Posterior vena cava (tissue), 2 donors: ENCODE measurements around the gene ARHGEF4. TPM values are rescaled to one million over a fixed set of nuclear protein-coding genes. Genes with fewer than 3 reads are reported as not detected.

Experiments
- DNase-seq: peaks from one replicate; pipeline ENCODE4 v3.0.0-alpha.2; 2020; ENCODE audit warnings: low spot score
- intact Hi-C, 2 donors: fragments of 100-400 bp; cut with DNase I; formaldehyde crosslinking; loops; one replicate each; pipeline versions ENCODE4 v1.14.1 to v1.14.2; 2022 to 2023
- long read RNA-seq, 2 donors: library from polyadenylated mRNA; unstranded; transcript quantifications; one replicate each; pipeline ENCODE4 v2.0.0, GENCODE V29; 2020 to 2021
- total RNA-seq, 2 donors: library from RNA; stranded (reverse); fragmentation: NEBNext Ultra II Directional; extraction: Animal tissue kit (Norgen Biotek cat#: 25700); gene quantifications; one replicate each; pipeline ENCODE4 v1.2.1, GENCODE V29; 2021
- donor health status: DM: yes; HTN: yes; CAD: no.
- donor health status: DM: yes; HTN: yes; CAD: no.

ARHGEF4 gene, protein sequence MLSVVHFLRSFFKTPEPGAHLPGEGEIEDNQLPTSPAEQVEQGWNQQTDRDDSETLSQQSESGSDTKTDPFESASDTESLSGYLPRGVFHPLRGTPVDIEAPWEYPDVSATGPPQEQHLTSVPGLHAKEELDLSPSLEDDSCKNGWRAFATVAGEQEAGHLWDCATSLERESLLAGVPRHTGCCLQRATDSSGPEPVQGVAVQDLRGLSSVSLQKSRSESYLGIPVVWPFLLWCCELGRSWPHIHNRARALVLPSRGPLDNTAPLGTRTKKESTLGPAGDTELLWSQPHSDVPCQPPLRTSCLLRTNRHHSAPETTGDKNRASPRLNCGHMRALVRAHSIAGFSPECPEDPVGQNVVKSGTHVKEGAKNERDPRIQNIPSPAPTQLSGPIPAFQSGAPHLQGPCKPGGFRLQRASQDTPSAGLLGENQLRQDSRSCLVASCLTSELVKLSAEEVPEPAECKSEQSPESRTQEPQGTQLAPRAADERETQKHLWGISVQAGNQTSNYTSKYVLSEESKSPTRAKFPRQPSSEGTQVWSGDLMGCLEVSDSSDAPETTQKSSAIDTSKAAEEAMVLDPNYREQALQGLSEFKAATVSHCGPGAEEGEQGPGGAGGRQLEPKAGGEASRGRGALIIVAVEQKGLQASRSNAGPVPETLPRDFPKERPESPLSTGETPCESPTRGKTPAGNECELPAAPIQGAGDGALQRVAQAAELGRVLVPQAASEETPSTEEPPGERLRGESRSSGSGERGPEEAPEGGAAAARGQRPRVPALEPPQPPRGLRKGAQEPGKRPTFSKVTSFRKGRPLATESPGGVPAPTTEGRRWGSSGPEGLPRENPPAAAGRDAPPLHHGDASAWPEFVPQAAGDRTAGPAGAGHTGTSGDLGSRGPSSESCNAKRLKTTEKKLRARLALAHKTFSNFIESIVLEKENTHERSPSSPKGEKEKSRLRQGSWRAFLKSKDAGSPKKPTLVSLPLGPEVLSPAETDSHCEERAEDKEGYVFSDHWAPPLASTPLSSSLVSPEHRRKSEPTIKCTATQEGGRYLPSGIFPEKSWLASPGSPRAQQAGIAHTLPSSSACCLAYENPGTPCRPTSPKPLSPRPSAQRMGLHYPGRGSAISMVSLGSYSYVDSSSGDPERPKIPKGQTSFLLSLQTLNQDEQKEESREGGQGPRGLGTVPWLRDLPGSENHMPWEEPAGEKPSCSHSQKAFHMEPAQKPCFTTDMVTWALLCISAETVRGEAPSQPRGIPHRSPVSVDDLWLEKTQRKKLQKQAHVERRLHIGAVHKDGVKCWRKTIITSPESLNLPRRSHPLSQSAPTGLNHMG (N-terminal part only)
- total RNA-seq: 10 to 100 TPM in 1 of 2 donors, 1 to 10 TPM in 1; 8.8 to 14.7 TPM
- long read RNA-seq, donor 1, partial matches to known transcripts: 0 of 10 reads
- long read RNA-seq, donor 1, other reads (novel, unspliced or antisense): 10 of 10 reads
- long read RNA-seq, donor 2, partial matches to known transcripts: 3 of 4 reads
- long read RNA-seq, donor 2, other reads (novel, unspliced or antisense): 1 of 4 reads

DNA sequence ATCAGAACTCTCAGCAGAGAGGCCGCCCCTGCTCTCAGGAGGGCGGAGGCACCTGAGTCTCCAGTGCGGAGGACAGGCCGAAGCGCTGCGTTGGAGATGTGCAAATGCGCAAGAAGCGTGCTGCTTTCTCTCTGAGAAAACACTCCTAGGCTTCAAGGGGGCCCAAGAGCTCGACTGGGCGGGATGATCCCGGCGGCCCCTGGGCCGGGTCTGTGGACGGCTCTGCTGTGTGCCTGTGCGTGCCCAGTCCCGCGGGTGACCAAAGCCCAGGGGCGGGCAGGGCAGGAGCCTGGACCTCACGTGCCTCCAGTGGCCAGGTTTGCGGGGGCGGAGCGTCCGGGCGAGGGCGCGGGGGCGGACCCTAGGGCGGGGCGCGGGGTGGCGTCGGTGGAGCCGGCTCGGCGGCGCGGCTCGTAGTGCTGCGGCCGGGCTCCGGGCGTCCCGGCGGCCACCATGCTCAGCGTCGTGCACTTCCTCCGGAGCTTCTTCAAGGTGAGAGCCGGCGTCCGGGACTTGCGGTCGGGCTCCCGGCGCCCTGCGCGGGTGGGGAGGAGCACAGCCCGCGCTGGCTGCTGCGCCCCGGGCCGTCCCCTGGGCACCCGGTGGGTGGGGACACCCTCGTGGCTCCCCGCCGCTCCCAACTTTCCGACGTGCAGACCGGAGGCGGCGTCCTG, at the start of gene ARHGEF4:
Gene ARHGEF4, plus strand, starts transcription at position 414 of the 674 bp plus-strand sequence. Its CDS starts 40 bp downstream, at position 454.
- intact Hi-C loops: no loop called here
- DNase-seq: no peak

DNA sequence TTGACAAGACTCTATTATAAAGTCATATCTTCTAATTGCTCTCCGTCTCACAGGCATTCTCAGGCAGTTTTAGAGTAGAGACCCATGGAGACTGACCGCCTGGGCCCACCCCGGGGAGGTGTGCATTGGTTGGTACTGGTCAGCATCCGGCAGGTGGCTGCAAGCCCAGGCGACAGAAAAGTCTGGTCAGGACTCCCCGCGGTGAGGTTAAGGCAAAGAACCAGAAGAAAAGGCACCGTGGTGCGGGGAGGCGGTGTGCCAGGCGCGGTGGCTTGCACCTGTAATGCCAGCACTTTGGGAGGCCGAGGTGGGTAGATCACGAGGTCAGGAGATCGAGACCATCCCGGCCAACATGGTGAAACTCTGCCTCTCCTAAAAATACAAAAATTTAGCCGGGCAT, 48.9 kb upstream of the ARHGEF4 start:
- DNase-seq: no peak
- intact Hi-C loops: no loop called here

DNA sequence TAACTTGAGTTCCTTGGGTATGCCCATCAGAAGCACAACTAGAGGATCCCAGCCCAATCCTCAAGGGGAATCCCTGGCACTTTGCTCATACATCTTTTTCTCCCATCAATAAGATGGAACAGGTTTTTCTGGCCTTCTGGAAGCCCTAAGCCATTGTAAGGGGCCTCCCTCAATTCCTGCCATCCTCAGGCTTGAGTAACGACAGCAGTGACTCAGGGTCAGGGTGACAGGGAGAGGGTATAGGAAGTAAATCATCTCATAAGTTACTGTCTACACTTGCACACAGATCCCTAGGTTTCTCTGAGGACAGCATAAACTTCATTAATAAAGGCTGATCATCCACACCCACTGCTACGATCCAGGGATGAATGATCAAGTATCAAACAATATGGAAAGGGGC, 46.4 kb upstream of the ARHGEF4 start:
- no peak for DNase-seq
- intact Hi-C loops: no loop called here

DNA sequence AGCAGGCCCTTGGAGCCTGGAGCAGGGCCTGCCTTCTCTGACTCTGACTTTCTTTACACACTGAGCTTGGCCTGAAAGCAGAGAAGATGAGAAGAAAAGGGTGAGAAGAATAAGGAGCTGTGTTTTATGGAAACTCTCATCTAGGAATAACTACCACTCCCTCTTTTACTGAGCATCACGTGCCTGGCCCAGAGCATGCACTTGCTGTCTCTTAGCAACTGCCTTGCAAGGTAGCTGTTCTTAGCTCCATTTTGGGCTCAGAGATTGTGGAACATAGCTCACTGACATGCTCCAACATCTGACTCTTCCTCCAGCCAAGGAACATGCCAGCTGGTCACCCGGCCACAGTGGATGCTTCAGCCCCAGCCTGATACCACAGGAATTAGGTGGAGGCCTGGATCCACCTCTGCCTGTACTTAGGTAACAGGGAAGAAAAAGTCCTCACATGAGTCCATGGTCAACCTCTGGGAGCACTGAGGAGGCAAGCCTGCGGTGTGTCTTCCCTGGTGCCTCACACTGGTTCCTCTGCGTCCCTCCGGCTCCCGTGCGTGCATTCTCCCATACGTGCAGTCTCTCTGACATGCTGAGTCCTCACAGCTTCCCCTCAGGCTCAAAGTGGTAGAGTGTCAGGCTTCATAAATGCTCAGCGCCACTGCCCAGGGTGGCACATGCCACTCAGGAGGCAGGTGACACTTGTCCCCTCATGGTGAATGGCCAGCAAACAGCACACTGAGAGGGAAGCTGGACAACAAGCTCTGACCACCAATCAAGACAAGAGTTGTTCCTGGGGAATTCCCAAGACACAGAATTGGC, 45.7 kb upstream of the ARHGEF4 start:
- intact Hi-C loops: no loop called here
- peak; percentile 74 for DNase-seq

DNA sequence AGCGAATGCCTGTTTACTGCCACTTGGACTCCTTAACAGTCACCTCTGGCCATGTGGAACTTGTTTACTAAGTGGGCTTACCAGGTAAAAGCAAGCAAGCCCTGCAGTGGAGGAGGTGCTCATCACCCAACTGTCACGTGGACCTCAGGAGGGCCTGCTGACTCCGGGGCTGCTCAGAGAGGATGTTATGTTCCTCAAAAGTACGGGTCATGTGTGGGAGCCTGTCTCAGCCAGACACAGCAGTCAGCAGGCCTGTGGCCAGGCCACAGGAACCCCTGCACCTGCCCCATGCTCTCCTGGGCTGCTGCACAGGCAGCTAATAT, 45.1 kb upstream of the ARHGEF4 start:
- no peak for DNase-seq
- intact Hi-C loops: no loop called here

DNA sequence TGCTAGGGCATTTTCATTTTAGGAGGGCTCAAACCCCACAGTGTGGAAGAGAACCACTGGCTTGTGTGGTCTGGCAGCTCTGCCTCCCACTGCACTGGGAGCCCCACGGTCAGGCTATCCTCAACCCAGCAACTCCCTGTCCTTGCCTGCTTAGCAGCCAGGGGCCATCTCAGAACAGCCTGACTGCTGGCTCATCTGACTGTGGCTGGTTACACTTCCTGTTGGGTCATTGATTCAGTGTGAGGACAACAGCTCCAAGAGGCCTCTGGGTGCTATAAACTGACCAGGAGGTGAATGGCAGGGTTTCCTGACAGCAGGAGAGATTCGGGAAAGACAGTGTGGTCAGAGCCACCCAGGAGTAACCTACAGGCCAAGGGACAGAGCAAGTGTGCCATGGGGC, 41.3 kb upstream of the ARHGEF4 start:
- DNase-seq: no peak
- intact Hi-C loops: loop anchor here in 1 of 2 donors (5.0 kb wide), 1 partner anchor 77 kb away; no protein-coding TSS in a partner anchor

DNA sequence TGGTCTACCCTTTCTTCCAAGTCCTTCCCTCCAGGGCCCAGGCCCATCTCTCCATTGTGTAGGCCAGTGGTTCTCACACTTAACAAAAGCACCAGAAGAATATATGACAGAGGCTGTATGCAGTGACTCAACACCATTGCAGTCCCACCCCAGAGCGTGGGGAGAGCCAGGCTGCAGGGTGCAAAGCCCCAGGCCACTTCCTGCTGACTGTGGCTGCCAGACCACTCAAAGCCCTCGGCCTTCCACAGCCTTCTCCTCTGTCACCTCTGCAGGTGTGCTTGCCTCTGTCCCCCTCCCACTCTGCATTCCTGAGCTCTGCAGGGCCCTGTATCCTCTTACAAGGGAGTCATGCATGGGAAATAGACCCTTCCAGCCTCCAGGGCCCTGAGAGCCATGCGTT, 40.4 kb upstream of the ARHGEF4 start:
- intact Hi-C loops: loop anchor here in 1 of 2 donors (5.0 kb wide), 1 partner anchor 76 kb away; no protein-coding TSS in a partner anchor
- DNase-seq: no peak

DNA sequence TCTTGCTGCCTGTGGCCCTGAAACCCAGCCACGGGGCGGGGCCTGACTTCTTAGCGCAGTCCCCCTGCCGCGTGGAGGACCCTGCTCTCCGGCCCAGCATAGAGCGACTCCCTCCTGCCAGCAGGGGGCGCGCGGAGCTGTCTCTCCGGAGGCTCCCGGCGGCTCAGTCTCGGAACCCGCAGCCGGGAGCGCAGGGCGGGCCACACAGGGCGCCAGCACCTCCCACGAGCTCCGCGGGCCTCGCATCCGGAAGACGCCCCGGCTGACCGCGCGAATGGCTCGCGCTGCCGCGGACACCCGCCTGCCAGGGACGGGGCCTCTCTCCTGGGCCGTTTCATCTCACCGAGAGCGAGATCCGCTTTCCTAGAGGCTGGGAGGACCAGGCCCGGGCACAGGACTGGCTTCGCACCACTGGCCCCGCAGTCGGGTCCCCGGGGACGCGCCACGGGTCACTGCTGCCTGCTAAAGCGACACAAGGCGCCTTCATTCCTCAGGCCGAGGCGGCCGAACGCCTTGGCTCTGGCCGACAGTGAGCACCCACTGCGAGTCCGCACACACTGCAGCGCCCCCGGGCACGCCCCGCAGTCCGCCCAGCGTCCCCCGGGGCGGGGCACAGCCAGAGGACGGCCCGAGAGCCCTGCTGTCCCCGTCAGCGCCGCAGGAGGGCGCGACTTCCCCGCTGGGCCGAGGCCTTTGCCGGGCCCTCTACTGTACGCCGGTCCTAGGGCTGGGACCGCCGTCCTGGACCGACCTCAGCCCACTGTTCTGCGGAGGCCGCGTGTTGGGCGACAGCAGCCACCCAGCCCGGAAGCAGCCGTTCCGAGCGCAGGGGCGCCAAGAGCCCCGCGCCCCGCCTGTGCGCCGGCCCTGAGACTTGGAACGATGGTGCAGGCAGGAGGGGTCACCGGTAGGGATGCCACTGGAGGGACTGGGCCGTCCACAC, 39.0 kb upstream of the ARHGEF4 start:
- DNase-seq: peak; percentile 97
- intact Hi-C loops: loop anchor here in 1 of 2 donors (5.0 kb wide), 1 partner anchor 75 kb away; no protein-coding TSS in a partner anchor

DNA sequence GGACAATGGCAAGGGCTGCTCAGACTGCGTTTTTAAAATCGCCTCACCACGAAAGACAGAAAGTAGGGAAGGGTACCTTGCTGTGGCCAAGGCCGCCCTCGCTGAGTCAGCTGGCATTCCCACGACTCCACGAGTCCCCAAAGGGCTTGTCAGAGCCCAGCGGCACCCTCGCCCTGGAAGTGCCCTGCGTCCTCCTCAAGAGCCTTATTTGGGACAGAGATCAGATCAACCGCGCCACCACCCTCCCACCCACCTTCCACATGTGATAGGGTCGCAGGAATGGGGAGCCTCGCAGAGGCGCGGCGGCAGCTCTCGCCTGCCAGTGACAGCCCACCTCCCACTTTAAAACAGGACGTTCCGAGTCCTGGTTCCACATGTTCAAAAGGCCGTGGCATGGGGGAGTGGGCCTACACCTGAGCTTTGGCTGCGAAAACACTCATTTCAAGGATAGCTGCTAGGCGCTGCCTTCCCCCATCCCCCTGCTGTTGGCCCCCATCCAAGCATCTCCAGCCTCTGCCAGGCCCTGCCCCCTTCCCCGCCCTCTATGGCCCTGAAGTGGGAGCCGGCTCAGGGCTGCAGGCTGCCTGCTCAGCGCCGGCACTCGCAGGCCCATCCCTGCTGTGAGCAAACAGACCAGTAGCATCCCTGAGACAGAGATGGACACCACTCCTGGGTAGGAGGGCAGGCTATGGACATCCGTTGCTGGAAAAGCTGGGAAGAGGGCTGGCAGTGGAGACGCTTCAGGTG, 38.1 kb upstream of the ARHGEF4 start:
- no peak for DNase-seq
- intact Hi-C loops: loop anchor here in 1 of 2 donors (5.0 kb wide), 1 partner anchor 74 kb away; no protein-coding TSS in a partner anchor

DNA sequence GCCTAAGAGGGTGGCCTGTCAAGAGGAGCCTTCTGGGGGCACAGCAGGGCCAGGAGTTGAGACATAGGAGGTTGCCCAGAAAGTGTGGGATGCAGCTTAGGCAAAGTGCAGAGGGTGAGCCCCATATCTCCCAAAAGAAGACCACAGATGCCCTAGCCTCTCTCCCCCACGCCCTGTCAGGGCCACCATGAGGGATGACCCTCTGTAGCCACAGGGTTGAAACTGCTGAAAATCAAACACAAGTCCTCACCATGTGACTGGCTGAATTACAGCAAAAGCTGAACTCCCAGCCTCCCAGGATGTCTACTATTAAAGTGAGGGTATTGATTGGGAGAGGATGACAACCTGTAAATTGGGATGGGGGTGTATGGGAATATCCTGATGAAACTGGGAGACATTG, 37.4 kb upstream of the ARHGEF4 start:
- intact Hi-C loops: loop anchor here in 1 of 2 donors (5.0 kb wide), 1 partner anchor 73 kb away; no protein-coding TSS in a partner anchor
- DNase-seq: no peak

DNA sequence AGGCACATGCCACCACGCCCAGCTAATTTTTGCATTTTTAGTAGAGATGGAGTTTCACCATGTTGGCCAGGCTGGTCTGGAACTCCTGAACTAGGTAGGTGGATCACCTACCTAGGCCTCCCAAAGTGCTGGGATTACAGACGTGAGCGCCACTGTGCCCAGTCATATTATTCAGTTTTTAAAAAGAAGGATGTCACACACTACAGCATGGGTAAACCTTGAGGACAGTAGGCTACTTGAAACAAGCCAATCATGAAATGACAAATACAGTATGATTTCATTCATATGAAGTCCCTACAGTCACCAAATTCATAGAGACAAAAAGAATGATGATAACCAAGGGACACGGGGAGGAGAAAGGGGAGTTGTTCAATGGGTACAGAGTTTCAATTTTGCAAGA, 31.1 kb upstream of the ARHGEF4 start:
- DNase-seq: no peak
- intact Hi-C loops: no loop called here

DNA sequence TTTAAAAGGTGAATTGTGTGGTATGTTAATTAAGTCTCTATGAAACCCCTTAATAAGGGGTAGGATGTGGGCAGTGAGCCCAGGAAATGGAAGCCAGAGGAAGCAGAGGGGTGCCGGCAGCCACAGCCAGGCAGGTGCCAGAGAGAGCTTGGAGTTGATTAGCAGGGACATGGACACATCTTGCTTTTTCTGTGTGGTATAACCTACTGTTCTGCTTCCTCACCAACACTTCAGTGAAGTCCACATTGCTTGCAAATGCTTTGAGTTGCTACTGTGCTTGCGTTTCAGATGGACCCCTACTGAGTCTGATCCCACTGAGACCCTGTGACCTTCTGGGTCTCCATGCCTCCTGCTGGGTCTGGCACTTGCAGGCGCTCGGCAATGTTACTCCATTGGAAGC, 30.3 kb upstream of the ARHGEF4 start:
- intact Hi-C loops: no loop called here

DNA sequence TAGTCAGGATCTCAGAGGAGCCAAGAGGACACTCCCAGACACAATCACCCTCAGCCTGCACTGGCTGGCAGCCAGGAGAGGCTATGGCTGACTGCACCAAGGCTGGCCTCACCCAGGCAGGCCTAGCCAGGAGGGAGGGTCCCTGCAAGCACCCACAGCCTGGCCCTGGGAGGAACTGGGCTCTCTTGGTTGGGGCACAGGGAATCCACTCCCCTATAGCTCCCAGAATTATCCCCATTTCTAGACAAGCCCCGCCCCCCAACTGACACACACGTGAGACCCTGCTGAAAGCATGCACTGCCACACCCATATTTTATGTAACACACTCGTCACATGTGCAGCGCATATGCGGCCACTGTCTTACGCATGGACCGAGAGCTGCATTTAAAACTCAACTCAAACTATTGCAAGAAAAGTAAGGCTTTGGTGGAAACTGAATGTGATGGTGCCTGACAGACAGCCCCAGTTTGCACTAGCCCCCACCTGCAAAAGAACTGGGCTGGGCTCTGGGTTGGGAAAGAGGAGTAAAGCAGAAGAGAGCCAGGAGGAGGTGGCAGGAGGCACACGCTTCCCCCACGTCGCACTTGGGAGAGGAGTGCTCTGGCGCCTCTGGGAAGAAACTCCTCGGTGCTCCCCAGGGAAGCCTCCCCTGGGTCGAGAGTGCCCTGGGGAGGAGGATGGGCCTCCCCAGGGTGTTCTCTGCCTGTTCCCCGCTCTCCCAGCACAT, 28.9 kb upstream of the ARHGEF4 start:
- peak; percentile 62 for DNase-seq
- intact Hi-C loops: no loop called here

More for the DNA sequence above, 30.3 kb upstream of the ARHGEF4 start:
- peak; percentile 30 for DNase-seq

DNA sequence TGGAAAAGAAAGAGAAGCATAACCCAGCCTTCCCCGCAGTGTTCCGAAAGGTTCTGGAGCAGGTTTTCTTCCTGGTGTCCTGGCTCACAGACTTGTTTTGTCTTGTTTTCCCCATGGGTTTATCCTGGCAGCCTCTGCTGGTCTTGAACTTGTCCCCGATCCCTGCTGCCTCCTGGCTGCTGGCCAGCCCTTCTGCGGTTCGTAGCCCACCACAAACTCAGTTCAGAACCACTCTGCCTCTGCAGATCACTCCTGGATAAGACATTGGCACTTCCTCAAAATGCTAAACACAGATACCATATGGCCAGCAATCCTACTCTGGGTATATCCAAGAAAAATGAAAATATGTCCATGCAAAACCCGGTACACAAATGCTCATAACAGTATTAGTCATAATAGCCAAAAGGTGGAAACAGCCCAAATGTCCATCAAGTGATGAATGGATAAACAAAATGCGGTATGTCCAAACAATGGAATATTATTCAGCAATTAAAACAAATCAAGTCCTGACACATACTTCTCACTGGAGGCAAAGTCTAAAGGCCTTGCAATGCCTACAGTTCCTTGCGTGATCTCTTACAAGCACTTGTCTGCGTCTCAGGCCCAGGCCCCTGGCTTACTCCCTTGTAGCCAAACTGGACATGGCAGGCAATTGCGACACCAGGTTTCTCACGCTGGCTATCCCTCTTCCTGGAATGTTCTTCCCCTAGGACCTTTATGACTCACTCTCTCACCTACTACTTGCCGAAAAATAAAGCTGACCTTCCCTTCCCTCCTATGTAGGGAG, 28.0 kb upstream of the ARHGEF4 start:
- DNase-seq: peak; percentile 58
- intact Hi-C loops: no loop called here
